SU-DHL-6 (cell line): Measurements from ENCODE around the gene CINP.

ENCODE experiments used
- EZH2phosphoT487 ChIP-seq: fragments of 200-600 bp; sonication (generic), shearing (Covaris generic); conservative IDR thresholded peaks from 2 replicates; pipeline ENCODE4 v1.6.1; 2018; ENCODE audit warnings: mild to moderate bottlenecking, antibody characterized with exemption, low read length, moderate library complexity, mixed read lengths
- TF ChIP-seq, protein P1 (sequence below): fragments of 200-600 bp; sonication (generic); IDR thresholded peaks from one replicate; pipeline ENCODE4 v1.5.1; 2017; ENCODE audit warnings: antibody characterized with exemption, mild to moderate bottlenecking, low read length, moderate library complexity; ENCODE audit not compliant: insufficient read depth, poor library complexity, severe bottlenecking

DNA sequence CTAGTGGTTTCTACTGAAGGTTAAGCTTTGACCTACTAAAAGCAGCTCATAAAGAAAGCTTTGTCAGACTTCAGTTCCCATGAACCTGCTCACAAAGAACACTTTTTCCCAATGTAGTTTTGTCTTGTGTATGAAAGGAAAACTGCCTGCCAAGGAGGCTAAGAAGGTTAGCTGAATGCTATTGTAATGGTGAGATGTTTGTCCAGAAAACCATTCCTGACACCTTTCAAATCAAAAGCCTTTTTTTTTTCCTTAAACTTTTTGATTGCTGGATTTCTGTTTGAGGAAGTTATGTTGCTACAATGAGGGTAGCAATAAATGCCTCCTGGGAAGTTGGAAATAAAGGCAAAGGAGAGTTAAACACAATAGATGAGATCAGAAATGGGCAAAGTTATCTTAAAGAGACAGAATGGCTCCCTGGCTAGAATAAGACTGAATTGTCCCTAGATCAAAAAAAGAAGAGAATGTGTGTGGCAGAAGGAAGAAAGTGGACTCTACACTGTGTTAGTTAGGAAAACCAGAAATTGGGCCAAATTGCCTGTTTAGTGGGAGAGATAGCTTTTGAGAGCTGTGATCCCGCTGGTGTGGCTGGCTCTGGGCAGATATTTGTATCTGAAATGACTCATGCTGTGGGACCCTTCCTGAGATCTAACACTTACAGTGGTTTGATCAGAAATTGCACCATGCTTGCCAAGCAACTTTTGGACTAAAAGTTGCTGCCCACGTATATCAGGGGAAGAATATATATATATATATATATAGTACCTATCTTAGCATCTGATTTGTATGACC, 27.6 kb upstream of the CINP start:
- TF ChIP-seq, protein P1, sequence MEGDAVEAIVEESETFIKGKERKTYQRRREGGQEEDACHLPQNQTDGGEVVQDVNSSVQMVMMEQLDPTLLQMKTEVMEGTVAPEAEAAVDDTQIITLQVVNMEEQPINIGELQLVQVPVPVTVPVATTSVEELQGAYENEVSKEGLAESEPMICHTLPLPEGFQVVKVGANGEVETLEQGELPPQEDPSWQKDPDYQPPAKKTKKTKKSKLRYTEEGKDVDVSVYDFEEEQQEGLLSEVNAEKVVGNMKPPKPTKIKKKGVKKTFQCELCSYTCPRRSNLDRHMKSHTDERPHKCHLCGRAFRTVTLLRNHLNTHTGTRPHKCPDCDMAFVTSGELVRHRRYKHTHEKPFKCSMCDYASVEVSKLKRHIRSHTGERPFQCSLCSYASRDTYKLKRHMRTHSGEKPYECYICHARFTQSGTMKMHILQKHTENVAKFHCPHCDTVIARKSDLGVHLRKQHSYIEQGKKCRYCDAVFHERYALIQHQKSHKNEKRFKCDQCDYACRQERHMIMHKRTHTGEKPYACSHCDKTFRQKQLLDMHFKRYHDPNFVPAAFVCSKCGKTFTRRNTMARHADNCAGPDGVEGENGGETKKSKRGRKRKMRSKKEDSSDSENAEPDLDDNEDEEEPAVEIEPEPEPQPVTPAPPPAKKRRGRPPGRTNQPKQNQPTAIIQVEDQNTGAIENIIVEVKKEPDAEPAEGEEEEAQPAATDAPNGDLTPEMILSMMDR = no peak
- TF ChIP-seq EZH2phosphoT487 = no peak
